Umbilical cord (tissue), 2 donors: ENCODE results near the gene CAPRIN2. TPM values are rescaled to one million over a fixed set of nuclear protein-coding genes. Genes with fewer than 3 reads are reported as not detected.

ENCODE experiments used
- DNase-seq: peaks from one replicate; pipeline ENCODE4 v3.0.0-alpha.2; 2015; ENCODE audit warnings: low spot score
- total RNA-seq: library from RNA; depleted of rRNA; stranded (reverse); fragments of >200 nt; gene quantifications from one replicate; pipeline ENCODE4 v1.2.3, GENCODE V29; 2014; ENCODE audit warnings: low replicate concordance; ENCODE audit not compliant: insufficient read depth

Gene CAPRIN2, protein sequence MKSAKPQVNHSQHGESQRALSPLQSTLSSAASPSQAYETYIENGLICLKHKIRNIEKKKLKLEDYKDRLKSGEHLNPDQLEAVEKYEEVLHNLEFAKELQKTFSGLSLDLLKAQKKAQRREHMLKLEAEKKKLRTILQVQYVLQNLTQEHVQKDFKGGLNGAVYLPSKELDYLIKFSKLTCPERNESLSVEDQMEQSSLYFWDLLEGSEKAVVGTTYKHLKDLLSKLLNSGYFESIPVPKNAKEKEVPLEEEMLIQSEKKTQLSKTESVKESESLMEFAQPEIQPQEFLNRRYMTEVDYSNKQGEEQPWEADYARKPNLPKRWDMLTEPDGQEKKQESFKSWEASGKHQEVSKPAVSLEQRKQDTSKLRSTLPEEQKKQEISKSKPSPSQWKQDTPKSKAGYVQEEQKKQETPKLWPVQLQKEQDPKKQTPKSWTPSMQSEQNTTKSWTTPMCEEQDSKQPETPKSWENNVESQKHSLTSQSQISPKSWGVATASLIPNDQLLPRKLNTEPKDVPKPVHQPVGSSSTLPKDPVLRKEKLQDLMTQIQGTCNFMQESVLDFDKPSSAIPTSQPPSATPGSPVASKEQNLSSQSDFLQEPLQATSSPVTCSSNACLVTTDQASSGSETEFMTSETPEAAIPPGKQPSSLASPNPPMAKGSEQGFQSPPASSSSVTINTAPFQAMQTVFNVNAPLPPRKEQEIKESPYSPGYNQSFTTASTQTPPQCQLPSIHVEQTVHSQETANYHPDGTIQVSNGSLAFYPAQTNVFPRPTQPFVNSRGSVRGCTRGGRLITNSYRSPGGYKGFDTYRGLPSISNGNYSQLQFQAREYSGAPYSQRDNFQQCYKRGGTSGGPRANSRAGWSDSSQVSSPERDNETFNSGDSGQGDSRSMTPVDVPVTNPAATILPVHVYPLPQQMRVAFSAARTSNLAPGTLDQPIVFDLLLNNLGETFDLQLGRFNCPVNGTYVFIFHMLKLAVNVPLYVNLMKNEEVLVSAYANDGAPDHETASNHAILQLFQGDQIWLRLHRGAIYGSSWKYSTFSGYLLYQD
- 38.3 TPM for total RNA-seq

DNA sequence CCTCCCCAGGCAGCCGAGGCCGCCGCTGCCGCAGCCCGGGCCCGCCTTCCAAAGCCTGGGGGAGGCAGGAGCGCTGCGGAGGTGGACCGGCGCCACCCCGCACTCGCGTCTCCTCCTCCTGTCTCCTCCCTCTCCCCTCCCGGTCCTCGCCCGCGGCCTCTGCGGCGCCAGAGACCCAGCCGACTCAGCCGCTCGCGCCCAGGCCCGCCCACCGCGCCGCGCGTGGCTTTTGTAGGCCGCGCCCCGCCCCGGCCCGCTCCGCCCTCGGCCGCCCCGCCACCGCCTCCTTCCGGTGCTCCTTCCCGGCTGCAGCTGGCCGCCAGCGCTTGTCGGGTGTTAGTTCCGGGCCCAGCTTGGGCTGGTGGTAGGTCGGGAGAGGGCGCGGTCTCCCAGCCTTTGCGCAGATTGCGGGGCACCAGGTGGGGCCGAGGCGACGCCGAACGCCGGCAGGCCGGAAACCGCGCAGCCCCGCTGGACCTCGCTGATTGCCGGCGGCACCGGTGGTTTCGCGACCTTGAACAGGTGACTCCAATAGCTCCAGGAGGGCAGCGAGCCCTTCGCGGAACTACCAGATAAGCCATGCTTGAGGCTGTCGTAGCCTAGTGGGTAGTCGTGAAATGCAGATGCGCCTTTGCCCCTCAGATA, at the start of gene CAPRIN2:
Gene CAPRIN2 (minus strand): TSS at position 202 of the 645 bp plus-strand sequence. CDS start 1,431 bp downstream, outside the sequence.
- peak; percentile 98 for DNase-seq

GRCh38 chr12:30797689-30798088, 42.9 kb upstream of the CAPRIN2 start:
- no peak for DNase-seq

- no peak for DNase-seq
Observed at GRCh38 chr12:30796891-30797371, 42.2 kb upstream of the CAPRIN2 start.

- DNase-seq, result peak; percentile 18
Observed at GRCh38 chr12:30796313-30796780, 41.6 kb upstream of the CAPRIN2 start.

- DNase-seq, result peak; percentile 26
Observed at GRCh38 chr12:30795410-30796312, 40.9 kb upstream of the CAPRIN2 start.

- DNase-seq, result peak; percentile 10
Observed at GRCh38 chr12:30794591-30795409, 40.0 kb upstream of the CAPRIN2 start.

- DNase-seq, result no peak
Observed at GRCh38 chr12:30794020-30794419, 39.3 kb upstream of the CAPRIN2 start.

GRCh38 chr12:30792648-30793499, 38.1 kb upstream of the CAPRIN2 start:
- peak; percentile 2 for DNase-seq

DNA sequence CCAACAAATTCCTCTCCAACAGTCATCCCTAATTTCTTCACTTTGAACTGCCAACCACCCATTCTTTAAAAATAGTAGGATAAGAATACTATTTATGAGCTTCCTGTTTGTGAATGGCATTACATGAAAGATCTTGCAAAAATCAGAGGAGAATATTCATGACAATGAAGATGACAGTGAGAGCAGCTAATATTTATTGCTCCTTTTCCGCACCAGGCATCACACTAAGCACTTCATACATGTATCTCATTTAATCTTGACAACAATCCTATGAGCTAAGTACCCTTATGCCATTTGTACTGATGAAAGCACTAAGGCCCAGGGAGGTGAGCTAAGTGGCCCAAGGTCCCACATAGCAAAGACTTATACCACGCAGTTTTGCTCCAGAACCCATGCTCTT, 37.3 kb upstream of the CAPRIN2 start:
- DNase-seq, result no peak

- DNase-seq, result no peak
Observed at GRCh38 chr12:30788754-30789153, 34.0 kb upstream of the CAPRIN2 start.

DNA sequence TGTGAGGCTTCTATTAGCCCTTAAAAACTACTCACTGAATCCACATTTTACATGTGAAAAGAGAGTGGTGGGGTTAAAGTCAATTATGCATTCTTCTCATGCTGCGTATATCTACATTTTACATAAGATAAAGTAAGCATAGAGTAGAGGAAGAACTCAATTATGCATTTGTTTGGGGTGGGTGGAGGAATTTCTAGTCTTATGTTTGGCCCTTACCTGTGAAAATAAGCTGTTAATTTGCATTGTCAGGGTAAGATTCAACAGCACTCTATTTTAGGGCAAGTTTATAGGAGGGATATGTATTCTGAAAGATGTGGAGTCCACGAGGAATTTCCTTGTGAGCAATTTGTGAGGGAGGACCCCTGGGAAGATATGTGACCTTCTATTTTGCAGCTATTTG, 30.9 kb upstream of the CAPRIN2 start:
- no peak for DNase-seq

DNA sequence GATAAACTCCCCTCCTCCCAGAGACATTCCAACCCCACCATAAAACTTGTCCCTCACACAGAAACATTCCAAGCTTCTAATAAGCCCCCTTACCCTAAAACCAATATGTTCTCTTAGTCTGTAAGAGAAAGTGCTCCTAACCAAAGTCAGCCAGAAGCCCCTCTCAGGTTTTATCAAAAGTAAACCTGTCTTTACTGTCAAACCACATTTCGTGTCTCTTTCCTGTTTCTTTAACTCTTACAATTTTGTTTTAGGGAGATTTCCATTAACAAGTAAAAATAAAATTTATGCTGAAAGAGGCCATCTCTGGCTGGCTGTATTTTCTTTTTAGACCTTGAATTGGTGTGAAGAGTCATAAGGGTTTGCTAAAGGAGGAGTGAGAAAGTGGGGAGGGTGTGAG, 29.8 kb upstream of the CAPRIN2 start:
- DNase-seq, result no peak

DNA sequence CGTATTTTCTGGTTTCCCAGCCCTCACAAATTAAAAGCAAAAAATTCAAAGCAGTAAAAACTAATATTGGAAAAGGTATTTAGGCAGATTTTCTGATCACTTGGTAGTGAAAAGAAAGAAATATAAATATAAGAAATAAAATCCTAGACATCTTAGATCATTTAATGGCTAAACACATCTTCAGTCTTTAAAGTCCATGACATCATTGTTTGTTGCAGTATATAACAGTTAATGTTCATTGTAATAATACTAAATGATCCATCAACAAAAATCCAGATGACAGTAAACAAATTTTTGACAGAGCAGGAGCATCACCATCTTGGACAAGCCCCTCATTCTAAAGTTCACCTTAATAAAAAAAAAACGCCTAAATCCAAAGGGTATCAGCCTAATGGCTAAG, 29.2 kb upstream of the CAPRIN2 start:
- no peak for DNase-seq

GRCh38 chr12:30782316-30783173, 27.8 kb upstream of the CAPRIN2 start:
- DNase-seq, result no peak

GRCh38 chr12:30779578-30779977, 24.8 kb upstream of the CAPRIN2 start:
- no peak for DNase-seq

GRCh38 chr12:30779178-30779577, 24.4 kb upstream of the CAPRIN2 start:
- DNase-seq, result no peak

- no peak for DNase-seq
Observed at GRCh38 chr12:30774599-30774998, 19.8 kb upstream of the CAPRIN2 start.
